ENCODE data around the gene PPP2R1B.
"Not testable (repeated sequence)": the region's sequence is repeated elsewhere in the genome, so short reads cannot be mapped to it uniquely, and the experiment has no call there.

PPP2R1B gene

GRCh38 chr11:111718859-111719258 lies 47.3 kb downstream of the PPP2R1B start:
- DNase-seq (ENCODE audit: extremely low spot score), result no peak
- POLR2A ChIA-PET, result no interaction called here
- TF ChIP-seq CTCF (IDR thresholded peaks at IDR 0.05; ENCODE audit: control extremely low read depth, extremely low read depth, low read depth, missing control alignments), result no peak
- CTCF ChIA-PET, result interaction anchor here (1.1 to 2.0 kb wide), 3 partner anchors 21 to 38 kb away, joined by 3 to 7 read pairs (median 3); no protein-coding TSS in a partner anchor

- DNase-seq (ENCODE audit: extremely low spot score), result no peak
- no peak for TF ChIP-seq CTCF (IDR thresholded peaks at IDR 0.05; ENCODE audit: control extremely low read depth, extremely low read depth, low read depth, missing control alignments)
- ChIA-PET CTCF (interaction anchor here (1.1 to 2.0 kb wide), 3 partner anchors 21 to 37 kb away, joined by 3 to 7 read pairs (median 3); no protein-coding TSS in a partner anchor), POLR2A (no interaction called here)
These were observed 47.8 kb downstream of the PPP2R1B start for GRCh38 chr11:111718436-111718835.

GRCh38 chr11:111717660-111718059 lies 48.5 kb downstream of the PPP2R1B start:
- not testable (repeated sequence) for DNase-seq (ENCODE audit: extremely low spot score)
- CTCF ChIA-PET, result interaction anchor here (1.1 to 2.0 kb wide), 2 partner anchors 20 to 38 kb away, joined by 3 to 7 read pairs; no protein-coding TSS in a partner anchor

GRCh38 chr11:111715142-111715816 lies 50.9 kb downstream of the PPP2R1B start:
- POLR2A ChIA-PET, result interaction anchor here (0.6 kb wide), 1 partner anchor 346 kb away, joined by 4 read pairs; no protein-coding TSS in a partner anchor
- TF ChIP-seq CTCF (IDR thresholded peaks at IDR 0.05; ENCODE audit: control extremely low read depth, extremely low read depth, low read depth, missing control alignments), result no peak
- CTCF ChIA-PET, result interaction anchor here (0.7 to 1.7 kb wide), 3 partner anchors 15 to 22 kb away, joined by 3 to 6 read pairs (median 3); no protein-coding TSS in a partner anchor

More at GRCh38 chr11:111717660-111718059, 48.5 kb downstream of the PPP2R1B start:
- POLR2A ChIA-PET, result not testable (repeated sequence)

GRCh38 chr11:111714522-111714921 lies 51.7 kb downstream of the PPP2R1B start:
- POLR2A ChIA-PET, result no interaction called here
- CTCF ChIA-PET, result interaction anchor here (0.7 to 1.7 kb wide), 3 partner anchors 14 to 21 kb away, joined by 3 to 6 read pairs (median 3); no protein-coding TSS in a partner anchor
- DNase-seq (ENCODE audit: extremely low spot score), result no peak
- no peak for TF ChIP-seq CTCF (IDR thresholded peaks at IDR 0.05; ENCODE audit: control extremely low read depth, extremely low read depth, low read depth, missing control alignments)

More at GRCh38 chr11:111715142-111715816, 50.9 kb downstream of the PPP2R1B start:
- DNase-seq (ENCODE audit: extremely low spot score), result no peak

- ChIA-PET POLR2A (no interaction called here), CTCF (no interaction called here)
- DNase-seq (ENCODE audit: extremely low spot score), result no peak
- no peak for TF ChIP-seq CTCF (IDR thresholded peaks at IDR 0.05; ENCODE audit: control extremely low read depth, extremely low read depth, low read depth, missing control alignments)
These were observed 58.5 kb downstream of the PPP2R1B start for GRCh38 chr11:111707691-111708067.

- ChIA-PET CTCF (no interaction called here), POLR2A (no interaction called here)
- DNase-seq (ENCODE audit: extremely low spot score), result no peak
- TF ChIP-seq CTCF (IDR thresholded peaks at IDR 0.05; ENCODE audit: control extremely low read depth, extremely low read depth, low read depth, missing control alignments), result no peak
These were observed 59.0 kb downstream of the PPP2R1B start for GRCh38 chr11:111707039-111707690.

All from GM10248 (cell line).